Gastroesophageal sphincter (tissue), 3 donors: ENCODE results near the gene ASIC2.

Source experiments
- POLR2AphosphoS5 ChIP-seq: sonication (generic); formaldehyde crosslinking; IDR thresholded peaks from one replicate; pipeline ENCODE4 v1.6.1; 2017; ENCODE audit warnings: antibody characterized with exemption
- TF ChIP-seq, protein P1 (sequence below), 4 experiments: fragments of 200-600 bp in 2 of 4; fragments of 450-650 bp in 2 of 4; sonication (generic) in 1 of 4; IDR thresholded peaks; one replicate each; pipeline ENCODE4 v1.5.1; 2017 to 2019; ENCODE audit warnings: antibody characterized with exemption in 4 of 4, mild to moderate bottlenecking in 2 of 4, moderate library complexity in 2 of 4

GRCh38 chr17:33028061-33028460, 265.0 kb downstream of the ASIC2 start:
- TF ChIP-seq, protein P1, sequence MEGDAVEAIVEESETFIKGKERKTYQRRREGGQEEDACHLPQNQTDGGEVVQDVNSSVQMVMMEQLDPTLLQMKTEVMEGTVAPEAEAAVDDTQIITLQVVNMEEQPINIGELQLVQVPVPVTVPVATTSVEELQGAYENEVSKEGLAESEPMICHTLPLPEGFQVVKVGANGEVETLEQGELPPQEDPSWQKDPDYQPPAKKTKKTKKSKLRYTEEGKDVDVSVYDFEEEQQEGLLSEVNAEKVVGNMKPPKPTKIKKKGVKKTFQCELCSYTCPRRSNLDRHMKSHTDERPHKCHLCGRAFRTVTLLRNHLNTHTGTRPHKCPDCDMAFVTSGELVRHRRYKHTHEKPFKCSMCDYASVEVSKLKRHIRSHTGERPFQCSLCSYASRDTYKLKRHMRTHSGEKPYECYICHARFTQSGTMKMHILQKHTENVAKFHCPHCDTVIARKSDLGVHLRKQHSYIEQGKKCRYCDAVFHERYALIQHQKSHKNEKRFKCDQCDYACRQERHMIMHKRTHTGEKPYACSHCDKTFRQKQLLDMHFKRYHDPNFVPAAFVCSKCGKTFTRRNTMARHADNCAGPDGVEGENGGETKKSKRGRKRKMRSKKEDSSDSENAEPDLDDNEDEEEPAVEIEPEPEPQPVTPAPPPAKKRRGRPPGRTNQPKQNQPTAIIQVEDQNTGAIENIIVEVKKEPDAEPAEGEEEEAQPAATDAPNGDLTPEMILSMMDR (IDR thresholded peaks at IDR 0.05) = no peak
- no peak for TF ChIP-seq POLR2AphosphoS5
